Activated naive CD4-positive, alpha-beta T cell treated with anti-CD3 and anti-CD28 coated beads, Interleukin-2, amount 10 ng/mL, durations not matched to agents 5 hours and 36 hours (primary cell): ENCODE results near the gene RTN1. TPM values are rescaled to one million over a fixed set of nuclear protein-coding genes. Genes with fewer than 3 reads are reported as not detected.

Source experiments
- microRNA-seq: library from miRNA; unstranded; fragments of <30 nt; microRNA quantifications from one replicate; pipeline ENCODE4 v1.2.0, GENCODE V29; 2022; ENCODE audit warnings: borderline microRNAs expressed, borderline replicate concordance
- total RNA-seq, 2 experiments: library from RNA; stranded (reverse); gene quantifications; one replicate each; pipeline ENCODE4 v1.2.3, GENCODE V29; 2021

RTN1 gene, protein sequence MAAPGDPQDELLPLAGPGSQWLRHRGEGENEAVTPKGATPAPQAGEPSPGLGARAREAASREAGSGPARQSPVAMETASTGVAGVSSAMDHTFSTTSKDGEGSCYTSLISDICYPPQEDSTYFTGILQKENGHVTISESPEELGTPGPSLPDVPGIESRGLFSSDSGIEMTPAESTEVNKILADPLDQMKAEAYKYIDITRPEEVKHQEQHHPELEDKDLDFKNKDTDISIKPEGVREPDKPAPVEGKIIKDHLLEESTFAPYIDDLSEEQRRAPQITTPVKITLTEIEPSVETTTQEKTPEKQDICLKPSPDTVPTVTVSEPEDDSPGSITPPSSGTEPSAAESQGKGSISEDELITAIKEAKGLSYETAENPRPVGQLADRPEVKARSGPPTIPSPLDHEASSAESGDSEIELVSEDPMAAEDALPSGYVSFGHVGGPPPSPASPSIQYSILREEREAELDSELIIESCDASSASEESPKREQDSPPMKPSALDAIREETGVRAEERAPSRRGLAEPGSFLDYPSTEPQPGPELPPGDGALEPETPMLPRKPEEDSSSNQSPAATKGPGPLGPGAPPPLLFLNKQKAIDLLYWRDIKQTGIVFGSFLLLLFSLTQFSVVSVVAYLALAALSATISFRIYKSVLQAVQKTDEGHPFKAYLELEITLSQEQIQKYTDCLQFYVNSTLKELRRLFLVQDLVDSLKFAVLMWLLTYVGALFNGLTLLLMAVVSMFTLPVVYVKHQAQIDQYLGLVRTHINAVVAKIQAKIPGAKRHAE
- total RNA-seq, result not detected

GRCh38 chr14:59870277-59871165, at the start of gene RTN1:
RTN1 (minus strand) TSS chr14:59870776; CDS start chr14:59870630, 146 bp downstream.

DNA sequence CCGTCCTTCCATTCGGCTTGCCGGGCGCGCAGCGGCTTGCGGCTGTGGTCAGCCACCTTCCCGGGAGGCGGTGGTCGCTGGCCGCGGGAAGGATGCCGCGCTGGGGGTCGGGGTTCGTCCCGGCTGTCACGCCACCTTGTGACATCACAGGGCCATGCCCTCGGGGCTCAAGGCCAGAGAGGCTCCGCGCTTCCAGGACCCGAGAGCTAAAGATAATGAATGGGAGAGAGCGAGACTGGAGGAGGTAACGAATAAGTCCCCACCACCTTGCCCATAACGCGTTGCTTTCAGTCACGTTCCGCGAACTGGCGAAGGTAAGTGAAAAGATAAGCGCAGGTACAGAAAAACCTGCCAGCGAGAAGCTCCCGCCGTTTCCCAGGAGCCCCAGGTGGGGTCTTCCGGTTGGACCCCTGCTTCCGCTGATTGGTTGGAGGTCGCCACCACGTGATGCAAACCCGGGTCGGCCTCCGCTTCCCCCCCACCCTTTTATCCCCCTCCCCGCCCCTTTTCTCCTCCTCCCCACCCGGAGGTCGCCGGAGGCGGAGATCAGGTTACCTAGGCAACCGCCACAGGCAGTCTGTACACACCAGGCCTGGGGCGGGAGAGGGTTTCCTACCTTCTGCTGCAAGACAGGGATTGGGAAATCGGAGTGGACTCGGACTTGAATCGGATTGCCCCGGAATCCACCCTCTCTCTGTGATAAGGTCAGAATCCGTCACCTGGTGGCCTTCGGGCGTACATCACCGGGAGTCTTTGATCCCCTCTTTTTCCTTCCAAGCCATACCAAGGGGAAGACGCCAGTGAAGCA, 49.2 kb upstream of the RTN1 start, which contains the start of gene LRRC9:
TSS of gene LRRC9 (plus strand) at position 575 of the 808 bp plus-strand sequence.

DNA sequence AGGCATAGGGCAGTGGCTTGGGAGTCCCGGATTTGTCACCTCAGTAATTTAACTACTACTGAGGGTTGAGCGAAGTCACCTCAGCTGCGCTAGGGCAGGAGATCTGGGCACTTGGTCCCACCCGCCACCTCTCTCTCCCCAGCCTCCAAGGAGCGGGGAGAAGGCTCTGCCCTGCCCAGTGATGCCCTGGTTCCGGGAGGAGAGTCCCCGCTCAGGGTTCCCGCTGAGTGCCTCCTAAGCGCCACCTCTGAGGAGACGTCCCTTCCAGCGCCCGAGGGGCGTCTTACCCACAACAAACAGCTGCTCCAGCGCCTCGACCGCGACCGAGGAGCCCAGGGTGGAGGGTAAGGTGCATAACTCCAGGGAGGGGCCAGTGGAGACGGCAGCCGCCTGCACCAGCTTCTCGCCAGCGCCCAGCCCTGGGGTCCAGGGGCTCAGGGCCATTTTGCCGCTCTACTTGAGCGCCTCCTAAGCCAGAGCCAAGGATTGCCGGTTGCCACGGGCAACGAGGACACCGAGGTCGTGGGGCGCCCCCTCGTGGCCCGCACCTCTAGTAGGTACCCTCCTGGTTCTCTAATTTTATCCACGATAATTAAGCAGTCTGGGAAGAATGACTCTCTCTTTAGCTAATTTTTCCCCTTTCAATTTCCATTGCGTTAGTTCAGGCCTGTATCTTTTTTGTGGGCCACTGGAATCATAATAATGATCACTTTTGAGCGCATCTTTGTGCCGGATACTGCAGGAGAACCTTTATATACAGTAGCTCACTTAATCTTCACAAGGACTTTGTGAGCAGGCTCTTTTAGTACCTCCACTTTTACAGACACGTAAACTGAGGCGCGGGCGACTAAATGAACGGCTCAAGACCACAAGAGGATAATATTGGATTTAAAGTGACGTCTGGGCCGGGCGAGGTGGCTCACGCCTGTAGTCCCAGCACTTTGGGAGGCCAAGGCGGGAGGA, 294.0 kb downstream of the RTN1 start, which contains the start of gene CCDC175:
TSS of gene CCDC175 (minus strand) at position 481 of the 963 bp plus-strand sequence. CDS start at position 444, 37 bp downstream.

Small RNAs within 50 kb of the gene (microRNA-seq; reads per million reads assigned to microRNA genes)
- gene MIR5586, result not detected

Other genes with a start within 250 kb of the RTN1 start
- not detected for gene LRRC9, start 49.4 kb upstream of the RTN1 start, total RNA-seq
- gene PCNX4, start 221.1 kb upstream of the RTN1 start, total RNA-seq, result 10 to 100 TPM; 29.6 to 30.4 TPM